Iris pigment epithelial cell (primary cell): Measurements from ENCODE around the gene SCN1A.
"Not testable (repeated sequence)": the region's sequence is repeated elsewhere in the genome, so short reads cannot be mapped to it uniquely, and the experiment has no call there.

Experiments used
- DNase-seq: peaks from one replicate; pipeline ENCODE4 v3.0.0-alpha.2; 2011; ENCODE audit warnings: low read depth

SCN1A gene

GRCh38 chr2:165972161-165972560, 155.7 kb downstream of the SCN1A start:
- not testable (repeated sequence) for DNase-seq

- DNase-seq, result no peak
Observed at GRCh38 chr2:165970663-165971062, 157.2 kb downstream of the SCN1A start.

GRCh38 chr2:165969227-165969626, 158.6 kb downstream of the SCN1A start:
- no peak for DNase-seq

GRCh38 chr2:165967746-165968145, 160.1 kb downstream of the SCN1A start:
- DNase-seq, result no peak

- DNase-seq, result no peak
Observed at GRCh38 chr2:165961818-165962217, 166.0 kb downstream of the SCN1A start.

- no peak for DNase-seq
Observed at GRCh38 chr2:165959371-165959770, 168.4 kb downstream of the SCN1A start.

GRCh38 chr2:165958313-165958960, 169.4 kb downstream of the SCN1A start:
- DNase-seq, result no peak

- no peak for DNase-seq
Observed at GRCh38 chr2:165957030-165957675, 170.7 kb downstream of the SCN1A start.

GRCh38 chr2:165953655-165954606, 173.9 kb downstream of the SCN1A start, which contains the start of gene TTC21B:
TTC21B (minus strand) TSS chr2:165953776; CDS start chr2:165953705, 71 bp downstream.
- peak; percentile 96 for DNase-seq

GRCh38 chr2:165953306-165953654, 174.5 kb downstream of the SCN1A start:
- DNase-seq, result peak; percentile 63

- DNase-seq, result peak; percentile 25
Observed at GRCh38 chr2:165952741-165953211, 175.0 kb downstream of the SCN1A start.

- no peak for DNase-seq
Observed at GRCh38 chr2:165952085-165952484, 175.7 kb downstream of the SCN1A start.

- no peak for DNase-seq
Observed at GRCh38 chr2:165950438-165950837, 177.4 kb downstream of the SCN1A start.

GRCh38 chr2:165941827-165942226, 186.0 kb downstream of the SCN1A start:
- no peak for DNase-seq

GRCh38 chr2:165938237-165938636, 189.6 kb downstream of the SCN1A start:
- DNase-seq, result no peak
